ENCODE measurements around the gene MIER2.

DNA sequence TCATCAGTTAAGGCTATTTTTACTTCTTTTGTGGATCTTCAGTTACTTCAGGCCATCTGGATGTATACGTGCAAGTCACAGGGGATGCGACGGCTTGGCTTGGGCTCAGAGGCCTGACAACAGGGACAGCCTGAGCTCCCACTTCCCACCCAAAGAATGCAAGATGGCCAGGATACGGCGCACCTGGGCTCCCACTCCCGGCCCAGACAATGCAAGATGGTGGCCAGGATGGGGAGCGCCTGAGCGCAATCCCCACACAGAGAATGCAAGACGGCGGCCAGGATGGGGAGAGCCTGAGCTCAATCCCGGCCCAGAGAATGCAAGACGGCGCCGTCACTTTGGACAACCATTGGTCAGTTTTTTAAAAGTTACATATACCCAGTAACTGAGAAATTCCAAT lies 25.3 kb upstream of the MIER2 start:
- TF ChIP-seq, protein P1, sequence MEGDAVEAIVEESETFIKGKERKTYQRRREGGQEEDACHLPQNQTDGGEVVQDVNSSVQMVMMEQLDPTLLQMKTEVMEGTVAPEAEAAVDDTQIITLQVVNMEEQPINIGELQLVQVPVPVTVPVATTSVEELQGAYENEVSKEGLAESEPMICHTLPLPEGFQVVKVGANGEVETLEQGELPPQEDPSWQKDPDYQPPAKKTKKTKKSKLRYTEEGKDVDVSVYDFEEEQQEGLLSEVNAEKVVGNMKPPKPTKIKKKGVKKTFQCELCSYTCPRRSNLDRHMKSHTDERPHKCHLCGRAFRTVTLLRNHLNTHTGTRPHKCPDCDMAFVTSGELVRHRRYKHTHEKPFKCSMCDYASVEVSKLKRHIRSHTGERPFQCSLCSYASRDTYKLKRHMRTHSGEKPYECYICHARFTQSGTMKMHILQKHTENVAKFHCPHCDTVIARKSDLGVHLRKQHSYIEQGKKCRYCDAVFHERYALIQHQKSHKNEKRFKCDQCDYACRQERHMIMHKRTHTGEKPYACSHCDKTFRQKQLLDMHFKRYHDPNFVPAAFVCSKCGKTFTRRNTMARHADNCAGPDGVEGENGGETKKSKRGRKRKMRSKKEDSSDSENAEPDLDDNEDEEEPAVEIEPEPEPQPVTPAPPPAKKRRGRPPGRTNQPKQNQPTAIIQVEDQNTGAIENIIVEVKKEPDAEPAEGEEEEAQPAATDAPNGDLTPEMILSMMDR (IDR thresholded peaks at IDR 0.05) = no peak
- TF ChIP-seq EP300 (IDR thresholded peaks at IDR 0.05) = no peak
- TF ChIP-seq POLR2A (IDR thresholded peaks at IDR 0.05) = no peak
- no peak for TF ChIP-seq POLR2AphosphoS5 (IDR thresholded peaks at IDR 0.05)

Measured in stomach (tissue), 4 donors.